Coronary artery (tissue), 2 donors: Measurements from ENCODE around the gene SNAP91.

Experiments
- DNase-seq: peaks from one replicate; pipeline ENCODE4 v3.0.0-alpha.2; 2017; ENCODE audit warnings: low spot score
- H3K27ac ChIP-seq, 2 donors: fragments of 200-600 bp; sonication (generic); one replicate each; pipeline ENCODE4 v1.5.1; 2016 to 2019
- H3K4me3 ChIP-seq: fragments of 200-600 bp; sonication (generic); 2 replicates; pipeline ENCODE4 v1.5.1; 2016; ENCODE audit warnings: mild to moderate bottlenecking, moderate library complexity
- TF ChIP-seq, protein P1 (sequence below): fragments of 200-600 bp; sonication (generic); IDR thresholded peaks from one replicate; pipeline ENCODE4 v1.5.1; 2019; ENCODE audit warnings: antibody characterized with exemption

The SNAP91 gene

DNA sequence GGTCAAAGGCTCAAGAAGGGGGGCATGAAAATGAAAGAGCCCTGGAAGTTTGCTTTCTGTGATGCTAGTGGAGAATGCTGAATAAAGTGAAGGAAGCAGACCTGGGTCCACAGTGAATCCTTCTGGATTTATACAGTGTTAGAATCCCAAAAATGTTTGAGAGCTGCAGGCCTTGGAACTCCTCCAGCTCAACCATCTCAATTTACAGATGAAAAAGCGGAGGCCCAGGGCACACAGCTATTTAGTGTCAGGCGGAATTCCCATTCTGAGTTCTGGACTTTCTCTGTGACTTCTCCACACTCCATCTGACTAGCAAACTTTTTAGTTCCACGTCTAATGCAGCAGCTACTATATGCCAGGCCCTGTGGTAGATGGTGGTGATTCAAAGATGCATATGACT is 198.1 kb downstream of the SNAP91 start:
- DNase-seq = no peak
- H3K4me3 ChIP-seq = no peak overlapping the region
- no peak overlapping the region for H3K27ac ChIP-seq
- TF ChIP-seq, protein P1, sequence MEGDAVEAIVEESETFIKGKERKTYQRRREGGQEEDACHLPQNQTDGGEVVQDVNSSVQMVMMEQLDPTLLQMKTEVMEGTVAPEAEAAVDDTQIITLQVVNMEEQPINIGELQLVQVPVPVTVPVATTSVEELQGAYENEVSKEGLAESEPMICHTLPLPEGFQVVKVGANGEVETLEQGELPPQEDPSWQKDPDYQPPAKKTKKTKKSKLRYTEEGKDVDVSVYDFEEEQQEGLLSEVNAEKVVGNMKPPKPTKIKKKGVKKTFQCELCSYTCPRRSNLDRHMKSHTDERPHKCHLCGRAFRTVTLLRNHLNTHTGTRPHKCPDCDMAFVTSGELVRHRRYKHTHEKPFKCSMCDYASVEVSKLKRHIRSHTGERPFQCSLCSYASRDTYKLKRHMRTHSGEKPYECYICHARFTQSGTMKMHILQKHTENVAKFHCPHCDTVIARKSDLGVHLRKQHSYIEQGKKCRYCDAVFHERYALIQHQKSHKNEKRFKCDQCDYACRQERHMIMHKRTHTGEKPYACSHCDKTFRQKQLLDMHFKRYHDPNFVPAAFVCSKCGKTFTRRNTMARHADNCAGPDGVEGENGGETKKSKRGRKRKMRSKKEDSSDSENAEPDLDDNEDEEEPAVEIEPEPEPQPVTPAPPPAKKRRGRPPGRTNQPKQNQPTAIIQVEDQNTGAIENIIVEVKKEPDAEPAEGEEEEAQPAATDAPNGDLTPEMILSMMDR = no peak

DNA sequence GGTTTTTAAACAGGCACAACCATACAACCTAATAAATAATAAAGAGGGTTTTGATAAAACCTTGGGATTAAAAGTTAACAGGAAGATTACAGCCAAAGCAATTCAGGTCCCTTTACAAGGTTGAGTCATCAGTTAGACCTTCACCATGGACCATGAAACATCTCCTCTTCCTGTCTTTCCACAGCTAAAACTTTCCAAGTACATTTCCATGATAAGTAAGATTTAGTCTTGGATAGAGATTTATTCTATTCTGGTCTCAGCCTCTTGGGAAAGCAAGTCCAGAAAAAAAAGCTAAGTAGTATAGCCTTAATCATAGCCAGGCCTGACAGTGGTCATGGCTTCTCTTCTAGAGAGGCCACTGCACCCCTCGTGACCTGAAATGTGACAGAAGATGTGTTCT is 199.5 kb downstream of the SNAP91 start:
- no peak overlapping the region for H3K4me3 ChIP-seq
- no peak overlapping the region for H3K27ac ChIP-seq
- TF ChIP-seq, protein P1 = no peak
- DNase-seq = no peak

DNA sequence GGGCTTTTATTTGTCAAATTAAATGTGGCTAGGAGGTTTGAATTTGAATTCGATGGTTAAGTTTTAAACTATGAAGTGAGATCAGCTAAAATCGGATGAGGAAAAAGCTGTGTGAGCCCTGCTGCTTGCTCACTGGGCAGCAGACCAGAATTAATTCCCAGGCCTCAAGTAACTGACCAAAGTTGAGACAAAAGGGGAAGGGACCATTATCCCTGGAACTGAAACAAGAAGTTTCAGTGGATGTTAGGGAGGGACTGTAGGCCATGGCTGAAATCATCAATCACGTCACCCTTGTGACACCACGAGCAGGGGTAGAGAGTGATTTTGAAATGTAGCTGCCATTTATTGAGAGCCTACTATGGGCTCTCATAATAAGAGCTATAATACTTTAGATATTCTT is 203.5 kb downstream of the SNAP91 start:
- H3K4me3 ChIP-seq = no peak overlapping the region
- no peak overlapping the region for H3K27ac ChIP-seq
- TF ChIP-seq, protein P1 = no peak
- no peak for DNase-seq
